Measurements from ENCODE around the gene MAN1A1.

MAN1A1 gene

DNA sequence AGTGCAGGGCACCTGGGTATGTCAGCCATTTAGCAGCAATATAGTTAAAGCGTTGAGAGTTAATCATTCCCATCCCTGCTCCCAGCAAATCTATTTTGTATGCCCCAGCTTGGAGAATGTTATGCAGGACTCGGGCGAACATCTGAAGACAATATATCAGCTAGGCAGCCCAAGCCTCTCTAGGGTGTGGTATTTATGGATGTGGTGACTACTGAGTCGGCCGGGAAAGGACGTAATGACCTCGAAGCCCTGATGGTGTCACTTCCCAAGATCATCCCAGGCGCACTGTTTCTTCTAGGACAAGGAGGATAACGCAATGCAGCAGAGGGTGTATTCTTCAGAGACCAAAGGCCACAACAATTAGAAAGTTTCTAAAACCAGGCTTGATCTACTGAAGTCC, 207.5 kb downstream of the MAN1A1 start:
- DNase-seq (ENCODE audit: low spot score), result no peak

DNA sequence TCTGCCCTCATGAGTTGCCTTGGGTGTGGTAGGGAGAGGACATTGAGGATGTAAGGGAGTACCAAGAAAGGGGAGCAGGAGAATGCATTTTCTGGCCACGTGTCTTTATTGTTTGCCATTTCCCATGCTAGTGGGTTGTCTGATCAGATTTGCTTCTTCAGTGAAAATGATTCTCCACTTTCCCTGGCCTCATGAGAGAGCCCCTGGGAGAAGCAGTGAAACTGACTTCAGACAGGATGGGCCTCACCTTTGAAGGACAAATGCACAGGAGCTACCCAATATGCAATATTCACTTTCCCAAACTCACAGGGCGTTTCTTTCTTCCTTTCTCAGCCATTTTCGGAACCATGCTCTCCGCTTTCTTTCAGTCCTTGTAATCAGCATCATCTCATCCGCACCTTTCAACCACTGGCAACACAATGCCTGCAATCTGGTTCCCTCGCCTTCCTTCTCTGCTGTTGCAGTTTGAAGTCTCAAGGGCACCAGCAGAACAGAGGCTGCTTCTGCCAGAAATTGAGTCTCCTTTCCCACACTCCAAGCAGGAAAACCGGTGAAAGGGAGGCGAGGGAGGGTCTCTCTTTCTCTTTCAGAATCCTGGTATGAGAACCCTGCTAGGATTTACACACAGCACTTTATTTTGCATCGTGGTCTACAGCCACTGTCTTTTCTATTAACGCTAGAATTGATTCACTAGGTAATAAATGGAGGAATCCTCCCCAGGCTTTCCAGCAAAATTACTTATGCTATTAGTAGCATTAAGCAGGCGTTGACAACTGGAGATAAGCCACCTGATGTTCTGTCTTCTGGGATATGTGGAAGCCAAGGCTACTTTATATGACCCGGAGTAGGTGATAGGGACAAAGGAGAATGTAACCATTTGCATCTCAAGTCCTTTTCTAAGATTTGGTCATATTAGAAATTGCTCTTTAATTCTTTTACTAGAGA, 209.1 kb downstream of the MAN1A1 start:
- no peak for DNase-seq (ENCODE audit: low spot score)

DNA sequence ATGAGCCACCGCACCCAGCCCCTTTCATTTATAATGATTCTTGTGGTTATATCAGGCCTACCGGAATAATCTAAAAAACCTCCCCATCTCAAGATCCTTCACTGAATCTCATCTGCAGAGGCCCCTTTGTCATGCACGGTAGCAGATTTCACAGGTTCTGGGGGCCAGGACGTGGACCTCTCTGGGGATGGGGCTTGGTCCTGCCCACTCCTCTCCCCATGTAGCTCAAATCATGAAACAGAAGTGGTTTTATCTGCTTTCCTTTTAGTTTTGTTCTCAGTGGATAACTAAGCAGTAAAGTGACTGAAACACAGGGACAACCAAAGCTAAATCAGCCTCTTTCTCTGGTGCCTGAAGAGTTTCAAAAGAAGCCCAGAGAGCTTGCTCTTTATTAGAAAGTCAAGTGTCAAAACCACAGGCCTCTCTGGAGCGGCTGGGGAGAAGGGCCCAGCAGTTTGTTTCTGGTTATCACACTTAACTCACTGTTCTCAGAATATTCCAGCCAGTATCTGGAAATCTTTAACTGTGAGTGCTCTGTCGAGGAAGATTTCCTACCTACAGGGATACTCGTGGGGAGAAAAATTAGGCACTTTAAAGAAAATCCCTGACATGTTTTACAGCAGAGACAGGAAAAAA, 210.5 kb downstream of the MAN1A1 start:
- no peak for DNase-seq (ENCODE audit: low spot score)

DNA sequence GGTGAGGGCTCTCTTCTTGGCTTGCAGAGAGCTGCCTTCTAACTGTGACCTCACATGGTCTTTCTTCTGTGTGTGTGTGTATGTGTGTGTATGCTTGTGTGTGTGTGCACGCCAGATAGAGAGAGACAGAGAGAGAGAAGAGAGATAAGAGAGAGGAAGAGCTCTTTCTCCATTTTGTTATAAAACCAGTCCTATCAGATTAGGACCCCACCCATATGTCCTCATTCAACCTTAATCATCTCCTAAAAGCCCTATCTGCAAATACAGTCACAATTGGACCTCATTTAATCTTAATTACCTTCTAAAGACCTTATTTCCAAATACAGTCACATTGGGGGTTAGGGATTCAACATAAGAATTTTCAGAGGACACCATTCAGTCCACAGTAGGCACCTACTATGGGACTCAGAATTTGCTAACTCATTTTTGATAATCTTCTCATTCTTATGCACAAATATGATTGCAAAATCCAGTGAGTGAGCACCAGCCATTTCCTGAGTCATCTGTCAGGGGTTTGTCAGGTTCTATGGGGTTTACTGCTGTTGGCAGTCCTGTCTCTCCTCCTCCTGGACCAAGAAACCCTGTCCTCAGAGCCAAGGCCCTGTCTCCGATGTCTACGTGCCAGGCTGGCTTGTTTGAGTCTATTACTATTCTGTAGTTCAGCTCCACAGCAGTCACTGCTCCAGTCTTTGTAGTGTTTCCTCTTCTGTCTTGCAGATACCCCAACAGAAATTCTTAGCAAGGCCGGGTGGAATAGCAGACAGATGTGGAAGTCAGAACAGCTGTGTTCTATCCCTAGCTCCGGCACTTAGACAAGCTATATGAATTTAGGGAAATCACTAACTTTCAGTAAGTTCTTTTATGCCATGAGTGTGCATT, 212.1 kb downstream of the MAN1A1 start:
- DNase-seq (ENCODE audit: low spot score), result no peak

DNA sequence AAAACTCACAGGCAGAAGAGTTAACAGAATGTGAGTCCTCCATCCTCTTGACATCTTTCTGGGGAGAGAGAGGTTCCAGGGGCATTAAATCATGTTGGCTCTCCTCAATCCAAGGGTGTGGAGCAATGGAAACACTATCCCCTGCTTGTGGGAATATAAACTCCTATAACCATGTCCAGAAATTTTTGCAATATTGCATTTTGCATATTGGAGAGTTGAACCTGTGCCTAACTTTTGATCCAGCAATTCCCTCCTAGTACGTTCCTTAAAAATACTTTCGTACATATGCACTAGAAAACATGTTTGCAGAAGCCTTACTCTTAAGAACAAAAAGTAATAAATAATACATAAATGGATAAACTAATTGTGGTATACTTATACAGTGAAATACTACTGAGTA, 214.8 kb downstream of the MAN1A1 start:
- no peak for DNase-seq (ENCODE audit: low spot score)

DNA sequence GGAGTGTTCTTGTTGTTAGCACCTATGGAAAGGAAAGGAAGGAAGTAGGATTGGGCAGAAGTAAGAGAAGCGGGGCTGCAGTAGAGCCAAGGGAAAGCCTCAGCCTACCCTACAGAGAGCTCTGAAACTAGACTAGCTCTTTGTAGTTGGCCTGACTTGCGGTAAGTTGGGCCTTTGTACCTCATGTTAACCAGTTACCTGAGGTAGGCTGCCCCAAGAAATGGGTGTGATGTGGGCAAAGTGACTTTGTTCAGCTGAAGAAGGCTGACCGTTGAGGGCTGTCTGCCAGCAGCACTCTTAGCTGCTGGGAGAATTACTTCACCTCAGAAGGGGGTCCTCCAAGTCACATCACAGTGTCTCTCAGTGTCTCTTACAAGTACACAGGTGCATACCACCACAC, 216.2 kb downstream of the MAN1A1 start:
- DNase-seq (ENCODE audit: low spot score), result no peak

DNA sequence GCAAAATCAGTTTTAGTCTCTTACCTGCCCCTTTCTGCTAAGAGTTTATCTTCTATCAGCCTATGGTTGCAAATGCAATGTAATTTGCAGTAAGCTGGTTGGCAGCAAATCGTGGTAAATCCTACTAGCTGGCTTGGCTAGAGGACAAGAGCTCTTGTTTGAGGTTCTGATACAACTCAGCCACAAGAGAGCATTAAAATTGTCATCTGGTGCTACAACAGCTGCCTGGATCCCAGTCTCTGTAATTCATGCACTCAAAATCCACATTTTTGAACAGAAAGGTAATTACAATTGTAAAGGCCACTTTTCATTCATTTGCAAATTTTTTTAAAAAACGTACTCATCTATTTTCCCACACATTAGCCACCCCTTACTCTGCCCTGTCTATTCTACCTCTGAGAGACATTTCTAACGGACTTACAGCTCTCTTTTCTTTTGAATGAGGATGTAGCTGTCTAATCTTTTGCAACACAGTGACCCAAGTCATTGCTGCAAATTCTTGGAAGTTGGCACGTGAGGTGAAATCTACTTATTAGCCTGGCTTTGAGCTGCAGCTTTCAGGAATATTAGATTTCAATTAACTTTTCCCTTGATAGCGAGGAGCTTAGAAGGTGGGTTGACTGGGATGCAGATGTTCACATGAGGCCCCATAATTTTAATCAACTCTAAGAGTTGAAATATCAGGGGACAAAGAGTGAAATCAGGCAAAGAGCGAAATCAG, 217.1 kb downstream of the MAN1A1 start:
- DNase-seq (ENCODE audit: low spot score), result no peak

DNA sequence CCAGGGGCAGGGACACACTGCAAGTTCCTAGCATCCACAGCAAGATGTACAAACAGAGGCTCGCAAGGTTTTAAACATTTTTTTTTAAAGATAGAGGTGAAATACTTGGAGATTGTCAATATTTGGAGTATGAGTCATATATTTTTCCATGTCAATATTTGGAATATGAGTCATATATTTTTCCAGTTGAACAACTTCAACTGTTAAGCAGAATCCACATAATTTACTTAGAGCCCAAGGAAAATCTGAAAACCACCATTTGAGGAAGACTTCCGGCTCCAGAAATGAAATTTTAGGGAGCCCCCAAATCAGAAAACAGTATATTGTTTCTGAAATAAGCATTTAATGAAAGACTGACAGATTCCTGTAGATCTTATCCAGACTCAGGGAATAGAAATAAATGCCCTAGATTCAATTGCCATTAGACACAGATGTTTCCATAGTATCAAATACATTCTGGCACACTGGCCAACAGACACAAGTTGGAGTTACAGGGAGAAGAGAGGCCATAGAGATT, 219.5 kb downstream of the MAN1A1 start:
- DNase-seq (ENCODE audit: low spot score), result no peak

DNA sequence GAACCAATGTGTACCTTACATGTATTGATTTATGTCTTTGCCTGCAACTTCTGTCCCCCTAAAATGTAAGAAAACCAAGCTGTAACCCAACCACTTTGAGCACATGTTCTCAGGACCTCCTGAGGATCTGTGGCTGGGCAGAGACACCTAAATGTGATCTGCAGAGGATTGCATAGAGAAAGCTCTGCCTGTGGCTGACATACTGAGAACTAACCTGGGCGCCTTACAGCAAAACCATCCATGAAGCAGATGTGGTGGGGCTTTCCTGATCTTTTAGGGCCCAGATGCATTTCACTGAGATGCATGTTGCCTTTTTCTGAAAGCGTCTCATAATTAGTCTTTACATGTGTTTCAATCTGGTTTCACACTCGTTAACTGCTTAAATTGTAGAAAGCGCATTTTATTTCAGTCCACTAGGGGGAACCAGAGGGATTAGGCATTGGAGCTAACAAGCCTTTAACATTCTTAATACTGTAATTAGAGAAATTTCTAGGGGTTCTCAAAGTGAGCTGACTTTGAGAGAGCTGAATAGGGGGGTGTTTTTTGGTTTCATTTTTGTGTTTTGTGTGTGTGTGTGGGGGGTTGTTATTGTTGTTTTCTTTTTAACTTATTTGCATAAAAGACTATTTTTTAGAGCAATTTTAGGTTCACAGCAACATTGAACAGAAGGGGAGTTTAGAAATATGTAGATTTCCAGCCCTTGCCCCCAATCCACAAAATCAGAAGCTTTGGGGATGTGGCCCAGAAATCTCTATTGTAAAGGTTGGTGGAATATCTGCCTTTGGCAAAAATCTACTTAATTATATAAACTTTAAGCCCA, 220.2 kb downstream of the MAN1A1 start:
- peak; percentile 59 for DNase-seq (ENCODE audit: low spot score)

DNA sequence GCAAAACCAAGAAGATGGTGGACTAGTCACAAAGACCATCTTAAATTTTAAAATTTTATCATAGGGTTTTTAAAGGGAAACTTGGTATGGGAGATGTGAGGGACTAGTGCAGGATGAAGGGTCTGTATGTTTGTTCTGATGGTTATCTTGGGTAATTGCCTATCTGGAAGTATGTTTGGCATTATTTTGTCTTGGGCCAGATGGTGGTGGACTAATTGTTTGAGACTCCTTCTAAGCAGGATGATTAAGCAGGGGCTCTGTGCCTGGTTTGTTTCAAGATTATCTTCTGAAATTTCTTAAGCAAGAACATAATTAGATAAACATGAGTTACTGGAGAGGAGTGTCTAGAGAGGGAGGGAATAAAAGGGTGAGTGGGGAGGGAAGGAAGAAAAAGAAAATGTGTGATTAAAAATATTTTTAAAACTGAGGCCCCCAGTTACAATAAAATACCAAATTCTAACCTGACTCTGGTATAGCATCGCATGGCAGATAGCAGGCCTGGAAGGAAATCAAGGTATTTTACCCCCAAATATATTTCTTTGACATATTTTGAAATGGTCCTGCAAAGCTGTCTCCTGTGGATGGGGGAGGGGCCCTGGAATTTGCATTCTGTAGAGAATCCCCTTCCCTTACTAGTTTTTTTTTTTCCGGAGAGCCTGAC, 221.2 kb downstream of the MAN1A1 start:
- DNase-seq (ENCODE audit: low spot score), result no peak

DNA sequence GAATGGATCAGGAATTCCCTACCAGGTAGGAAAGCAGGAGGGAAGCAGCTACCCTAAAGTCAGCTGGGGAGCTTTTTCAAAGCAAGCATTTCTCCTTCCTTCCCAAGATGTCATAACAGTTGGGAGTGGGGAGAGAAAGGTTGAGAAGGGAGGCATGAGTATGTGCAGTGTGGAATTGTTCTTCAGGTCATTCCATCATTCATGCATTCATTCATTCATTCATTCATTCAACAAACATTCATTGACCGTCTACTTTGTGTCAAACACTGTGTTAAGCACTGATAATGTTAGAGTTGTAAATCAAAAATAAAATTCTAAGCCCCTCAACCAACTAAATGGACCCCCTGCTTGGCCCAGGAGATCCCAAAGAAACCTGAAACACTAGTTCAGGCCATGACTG, 221.9 kb downstream of the MAN1A1 start:
- no peak for DNase-seq (ENCODE audit: low spot score)
